Mucosa of stomach (tissue), 1 donor: ENCODE measurements around the gene MATN1.
"Not testable (repeated sequence)": the region's sequence is repeated elsewhere in the genome, so short reads cannot be mapped to it uniquely, and the experiment has no call there.

Experiments used
- H3K27me3 ChIP-seq: one replicate; pipeline ENCODE4 v1.7.0; 2013; ENCODE audit warnings: mild to moderate bottlenecking, low read length; ENCODE audit not compliant: control insufficient read depth, insufficient read depth
- H3K36me3 ChIP-seq: one replicate; pipeline ENCODE4 v1.7.0; 2013; ENCODE audit warnings: low read length; ENCODE audit not compliant: control insufficient read depth, insufficient read depth
- H3K4me1 ChIP-seq: one replicate; pipeline ENCODE4 v1.7.0; 2013; ENCODE audit warnings: mild to moderate bottlenecking, low read length; ENCODE audit not compliant: control insufficient read depth, insufficient read depth
- H3K4me3 ChIP-seq: one replicate; pipeline ENCODE4 v1.7.0; 2013; ENCODE audit warnings: low read length
- H3K9ac ChIP-seq: one replicate; pipeline ENCODE4 v1.7.0; 2013; ENCODE audit warnings: mild to moderate bottlenecking, low read length, moderate library complexity
- H3K9me3 ChIP-seq: one replicate; pipeline ENCODE4 v1.7.0; 2013; ENCODE audit warnings: mild to moderate bottlenecking, low read length, moderate library complexity; ENCODE audit not compliant: control insufficient read depth
- donor health status: Pancreatic carcinoma.

The MATN1 gene

GRCh38 chr1:30693366-30693765 is 30.0 kb downstream of the MATN1 start:
- Histone ChIP-seq H3K4me1 (no peaks in the 10 kb centered on the region), H3K27me3 (peaks cover 7% of the 10 kb centered on the region), H3K9me3 (no peaks in the 10 kb centered on the region), H3K4me3 (no peak overlapping the region), H3K9ac (no peak overlapping the region), H3K36me3 (no peaks in the 10 kb centered on the region)

DNA sequence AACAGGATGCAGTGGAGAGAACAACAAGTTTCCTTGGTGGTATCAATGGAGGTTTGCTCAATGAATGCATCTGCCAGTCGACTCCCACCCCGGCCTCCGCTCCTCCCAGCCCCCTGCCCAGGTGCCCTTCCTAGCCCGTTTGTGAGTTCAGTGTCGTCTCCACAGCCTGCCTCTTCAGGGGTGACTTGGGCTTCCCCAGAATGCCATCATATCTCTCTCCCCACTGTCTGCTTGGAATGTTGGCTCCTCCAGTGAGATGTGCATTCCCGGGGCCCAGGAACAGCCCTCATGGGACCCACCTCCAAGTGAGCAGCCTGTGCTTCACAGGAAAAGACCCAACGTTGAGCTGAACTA is 30.5 kb downstream of the MATN1 start:
- Histone ChIP-seq H3K27me3 (peaks cover 7% of the 10 kb centered on the region), H3K4me1 (no peaks in the 10 kb centered on the region), H3K9me3 (no peaks in the 10 kb centered on the region), H3K36me3 (no peaks in the 10 kb centered on the region), H3K9ac (no peak overlapping the region), H3K4me3 (no peak overlapping the region)

GRCh38 chr1:30692201-30692947 is 31.0 kb downstream of the MATN1 start:
- H3K4me3 ChIP-seq, result no peak overlapping the region
- peaks cover 7% of the 10 kb centered on the region for H3K27me3 ChIP-seq
- H3K9me3 ChIP-seq, result no peaks in the 10 kb centered on the region
- H3K4me1 ChIP-seq, result no peaks in the 10 kb centered on the region
- H3K9ac ChIP-seq, result no peak overlapping the region
- no peaks in the 10 kb centered on the region for H3K36me3 ChIP-seq

GRCh38 chr1:30691480-30691879 is 31.9 kb downstream of the MATN1 start:
- H3K4me1 ChIP-seq, result no peaks in the 10 kb centered on the region

GRCh38 chr1:30689901-30690645 is 33.3 kb downstream of the MATN1 start:
- H3K9me3 ChIP-seq, result no peaks in the 10 kb centered on the region
- no peak overlapping the region for H3K4me3 ChIP-seq
- H3K36me3 ChIP-seq, result no peaks in the 10 kb centered on the region
- peaks cover 5% of the 10 kb centered on the region for H3K4me1 ChIP-seq
- H3K27me3 ChIP-seq, result peaks cover 20% of the 10 kb centered on the region
- no peak overlapping the region for H3K9ac ChIP-seq

More at GRCh38 chr1:30691480-30691879, 31.9 kb downstream of the MATN1 start:
- Histone ChIP-seq H3K36me3 (no peaks in the 10 kb centered on the region), H3K4me3 (no peak overlapping the region), H3K9me3 (no peaks in the 10 kb centered on the region), H3K27me3 (peaks cover 8% of the 10 kb centered on the region), H3K9ac (no peak overlapping the region)

DNA sequence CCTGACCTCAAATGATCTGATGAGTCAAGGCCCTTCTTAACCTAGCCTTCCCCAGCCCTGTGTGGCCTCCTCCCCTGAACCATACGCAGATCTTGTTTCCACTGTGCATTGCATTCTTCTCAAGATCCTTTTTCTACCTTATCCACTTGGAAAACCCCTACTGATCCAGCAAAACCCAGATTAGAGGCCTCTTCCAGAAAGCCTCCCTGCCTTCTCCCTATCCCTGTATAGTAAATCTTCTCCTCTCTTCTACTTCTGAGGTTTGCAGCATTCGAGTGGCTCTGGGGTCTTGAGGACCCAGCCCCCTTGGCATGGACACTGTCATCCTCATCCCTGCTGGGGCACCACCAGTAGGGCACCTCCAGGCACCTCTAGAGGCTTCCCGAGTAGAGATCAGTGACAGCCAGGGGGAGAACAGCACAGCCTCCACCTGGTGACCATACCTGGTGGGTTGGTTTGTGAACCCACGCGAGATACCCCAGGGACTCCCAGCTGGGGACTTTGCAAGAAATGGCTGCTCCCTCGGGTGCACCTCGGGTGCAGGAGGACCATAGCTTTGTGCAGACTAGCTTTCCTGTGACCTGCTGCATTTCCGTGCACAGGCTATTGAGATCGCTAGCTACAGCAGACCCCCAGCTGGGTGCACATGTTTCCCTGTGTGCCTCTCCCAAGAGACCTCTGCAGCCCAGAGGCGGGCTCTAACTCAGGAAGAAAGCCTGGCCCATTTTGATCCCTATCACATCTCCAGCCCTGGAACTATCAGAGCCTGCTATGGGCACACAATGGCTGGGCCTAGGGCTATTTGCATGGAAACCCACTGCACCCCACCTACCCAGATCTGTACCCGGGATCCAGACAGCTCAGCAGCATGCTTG is 34.2 kb downstream of the MATN1 start:
- Histone ChIP-seq H3K27me3 (peaks cover 29% of the 10 kb centered on the region), H3K9ac (no peak overlapping the region), H3K4me1 (peaks cover 11% of the 10 kb centered on the region), H3K4me3 (no peak overlapping the region), H3K9me3 (no peaks in the 10 kb centered on the region), H3K36me3 (no peaks in the 10 kb centered on the region)

GRCh38 chr1:30688516-30688915 is 34.9 kb downstream of the MATN1 start:
- not testable (repeated sequence) for H3K9me3 ChIP-seq, H3K9ac ChIP-seq, H3K36me3 ChIP-seq, H3K4me3 ChIP-seq
- H3K27me3 ChIP-seq, result peaks cover 30% of the 10 kb centered on the region
- peaks cover 11% of the 10 kb centered on the region for H3K4me1 ChIP-seq

- Histone ChIP-seq H3K9ac (no peak overlapping the region), H3K27me3 (peaks cover 28% of the 10 kb centered on the region), H3K4me1 (peaks cover 11% of the 10 kb centered on the region), H3K36me3 (no peaks in the 10 kb centered on the region), H3K4me3 (no peak overlapping the region), H3K9me3 (no peaks in the 10 kb centered on the region)
These were observed 35.5 kb downstream of the MATN1 start for GRCh38 chr1:30687886-30688285.

- H3K4me3 ChIP-seq, result no peak overlapping the region
- H3K36me3 ChIP-seq, result no peaks in the 10 kb centered on the region
- peaks cover 24% of the 10 kb centered on the region for H3K27me3 ChIP-seq
- peaks cover 11% of the 10 kb centered on the region for H3K4me1 ChIP-seq
- H3K9me3 ChIP-seq, result no peaks in the 10 kb centered on the region
- H3K9ac ChIP-seq, result no peak overlapping the region
These were observed 37.0 kb downstream of the MATN1 start for GRCh38 chr1:30686236-30686935.

GRCh38 chr1:30685796-30686165 is 37.6 kb downstream of the MATN1 start:
- Histone ChIP-seq H3K9ac (peak overlapping the region; percentile 58), H3K36me3 (no peaks in the 10 kb centered on the region), H3K4me1 (peaks cover 11% of the 10 kb centered on the region), H3K9me3 (no peaks in the 10 kb centered on the region), H3K27me3 (peaks cover 24% of the 10 kb centered on the region), H3K4me3 (no peak overlapping the region)

DNA sequence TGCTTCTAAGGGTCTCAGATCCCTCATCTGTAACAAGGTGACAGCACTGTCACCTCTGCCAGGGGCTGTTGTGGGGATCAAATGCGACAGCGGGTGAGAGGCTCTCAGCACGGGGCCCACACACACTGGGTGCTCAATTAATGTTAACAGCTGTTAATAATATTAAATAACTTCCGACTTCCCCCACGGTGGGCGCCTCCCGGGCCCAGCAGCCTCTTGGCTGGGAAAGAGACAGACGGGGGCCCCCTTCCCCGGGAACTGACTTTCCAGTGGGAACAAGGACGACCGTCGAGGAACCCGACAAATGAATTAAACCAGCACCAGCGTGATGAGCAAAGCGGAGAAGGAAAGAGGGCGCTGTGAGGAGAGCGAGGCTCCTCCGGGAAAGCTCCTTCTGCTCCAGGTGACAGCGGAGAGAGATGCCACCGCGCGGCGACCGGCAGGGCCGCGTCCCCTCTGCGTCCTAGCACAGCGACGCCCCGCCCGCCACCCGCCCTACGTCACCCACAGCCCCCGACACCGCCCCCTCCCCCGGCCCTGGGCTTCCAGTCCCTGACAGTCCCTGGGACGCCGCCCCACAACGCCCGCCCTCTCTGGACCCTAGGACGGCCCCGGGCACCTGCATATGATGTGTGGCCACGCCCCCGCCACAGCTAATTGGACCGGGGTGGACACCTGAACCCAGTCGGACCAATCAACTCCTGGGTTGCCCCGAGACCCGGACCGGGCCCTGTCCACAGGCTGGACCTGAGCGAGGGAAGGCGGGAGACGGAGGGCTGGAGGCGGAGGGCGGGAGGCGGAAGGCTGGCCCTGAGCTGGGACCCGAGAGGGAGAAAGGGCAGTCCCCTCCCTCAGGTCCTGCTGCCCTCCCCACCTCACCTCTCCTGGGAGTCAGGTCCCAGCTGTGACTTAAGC is 38.2 kb downstream of the MATN1 start:
- peaks cover 11% of the 10 kb centered on the region for H3K4me1 ChIP-seq
- H3K27me3 ChIP-seq, result peaks cover 24% of the 10 kb centered on the region
- H3K36me3 ChIP-seq, result no peaks in the 10 kb centered on the region
- H3K4me3 ChIP-seq, result no peak overlapping the region
- H3K9ac ChIP-seq, result peak overlapping the region; percentile 58
- no peaks in the 10 kb centered on the region for H3K9me3 ChIP-seq
